ENCODE data around the gene TCEA3. TPM values are rescaled to one million over a fixed set of nuclear protein-coding genes. Genes with fewer than 3 reads are reported as not detected.

TCEA3 gene
- total RNA-seq, 1 donor from 2014 or later = 4.0 TPM

GRCh38 chr1:23417570-23417969 lies 7.0 kb downstream of the TCEA3 start:
- no peak overlapping the region for H3K27ac Mint-ChIP-seq (ENCODE audit: unreplicated experiment)
- no peaks in the 10 kb centered on the region for H3K9me3 Mint-ChIP-seq (ENCODE audit: unreplicated experiment)
- H3K4me1 Mint-ChIP-seq (ENCODE audit: unreplicated experiment) = peaks cover 10% of the 10 kb centered on the region
- TF ChIP-seq CTCF (IDR thresholded peaks at IDR 0.05) = no peak
- no peaks in the 10 kb centered on the region for H3K27me3 Mint-ChIP-seq (ENCODE audit: unreplicated experiment)
- H3K4me3 Mint-ChIP-seq (ENCODE audit: unreplicated experiment) = no peak overlapping the region
- no peak for DNase-seq (ENCODE audit: extremely low spot score, unreplicated experiment)
- H3K36me3 Mint-ChIP-seq (ENCODE audit: unreplicated experiment) = no peaks in the 10 kb centered on the region

DNA sequence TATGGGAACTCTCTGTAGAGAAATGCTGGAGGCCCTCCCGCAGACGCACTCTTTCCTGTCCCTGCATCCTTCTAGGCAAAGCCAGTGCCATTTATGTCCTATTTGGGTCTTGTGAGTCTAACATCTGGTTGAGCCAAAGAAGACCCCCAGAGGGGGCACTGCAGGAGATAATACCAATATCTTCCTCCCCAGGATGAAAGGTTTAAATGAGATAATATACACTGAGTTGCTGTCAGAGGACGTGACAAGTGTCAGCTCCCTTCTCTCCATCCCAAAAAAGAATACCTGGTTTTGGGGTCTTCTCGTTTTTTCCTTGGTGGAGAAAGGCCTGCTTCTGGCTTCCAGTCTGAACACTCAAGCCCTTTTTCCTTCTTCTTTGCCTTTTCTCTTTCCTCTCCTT lies 7.6 kb downstream of the TCEA3 start:
- TF ChIP-seq CTCF (IDR thresholded peaks at IDR 0.05) = no peak
- Mint-ChIP-seq H3K27ac (ENCODE audit: unreplicated experiment) (no peak overlapping the region), H3K4me1 (ENCODE audit: unreplicated experiment) (peaks cover 9% of the 10 kb centered on the region), H3K9me3 (ENCODE audit: unreplicated experiment) (no peaks in the 10 kb centered on the region), H3K36me3 (ENCODE audit: unreplicated experiment) (no peaks in the 10 kb centered on the region), H3K27me3 (ENCODE audit: unreplicated experiment) (no peaks in the 10 kb centered on the region), H3K4me3 (ENCODE audit: unreplicated experiment) (no peak overlapping the region)
- no peak for DNase-seq (ENCODE audit: extremely low spot score, unreplicated experiment)

DNA sequence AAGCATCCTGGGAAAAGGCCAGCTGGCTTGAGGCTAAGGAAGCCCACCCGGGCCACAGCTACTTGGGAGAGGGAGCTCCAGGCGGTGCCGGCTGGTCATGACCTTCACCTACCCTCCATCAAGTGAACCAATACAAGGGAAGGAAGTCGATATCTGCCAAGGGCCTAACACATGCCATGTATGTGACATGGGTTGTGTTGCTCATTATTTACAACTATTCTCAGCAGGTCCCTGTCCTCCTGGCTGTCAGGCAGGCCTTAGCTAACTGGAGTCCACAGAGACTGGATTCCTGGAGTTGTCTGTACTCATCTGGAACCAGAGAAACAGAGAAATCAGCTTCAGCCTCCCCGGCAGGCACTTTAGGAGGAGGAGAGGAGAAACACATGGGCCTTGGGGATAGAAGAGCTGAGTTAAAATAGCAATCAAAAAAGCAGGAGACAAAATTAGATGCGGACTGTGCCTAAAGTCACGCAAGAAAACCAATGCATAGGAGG lies 15.7 kb downstream of the TCEA3 start:
- Mint-ChIP-seq H3K36me3 (ENCODE audit: unreplicated experiment) (no peaks in the 10 kb centered on the region), H3K9me3 (ENCODE audit: unreplicated experiment) (no peaks in the 10 kb centered on the region), H3K27ac (ENCODE audit: unreplicated experiment) (no peak overlapping the region), H3K27me3 (ENCODE audit: unreplicated experiment) (no peaks in the 10 kb centered on the region), H3K4me1 (ENCODE audit: unreplicated experiment) (peaks cover 24% of the 10 kb centered on the region), H3K4me3 (ENCODE audit: unreplicated experiment) (no peak overlapping the region)
- no peak for TF ChIP-seq CTCF (IDR thresholded peaks at IDR 0.05)
- no peak for DNase-seq (ENCODE audit: extremely low spot score, unreplicated experiment)

DNA sequence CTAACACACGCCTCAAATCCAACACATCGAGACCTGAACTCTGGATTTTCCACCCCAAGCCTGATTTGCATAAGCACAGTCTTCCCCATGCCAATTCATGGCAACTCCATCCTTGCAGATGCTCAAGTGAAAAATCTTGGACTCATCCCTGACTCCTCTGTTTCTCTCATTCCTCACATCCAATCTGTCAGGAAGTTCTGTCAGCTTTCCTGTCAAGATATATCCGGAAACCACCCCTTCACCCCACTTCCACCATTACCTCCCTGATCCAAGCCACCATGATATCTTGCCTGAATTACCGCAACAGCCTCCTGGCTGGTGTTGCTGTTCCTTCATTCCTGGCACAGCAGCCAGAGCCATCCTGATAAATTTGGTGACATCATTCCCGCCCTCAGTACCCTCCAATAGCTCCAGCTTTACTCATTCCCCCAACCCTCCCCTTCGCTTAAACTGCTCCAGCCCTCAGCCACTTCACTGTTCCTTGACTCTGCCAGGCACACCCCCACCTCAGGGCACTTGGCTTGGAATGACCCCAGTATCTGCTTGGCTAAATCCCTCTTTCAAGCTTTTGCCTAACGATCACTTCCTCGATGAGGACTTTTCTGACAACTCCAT lies 17.4 kb downstream of the TCEA3 start:
- no peaks in the 10 kb centered on the region for H3K9me3 Mint-ChIP-seq (ENCODE audit: unreplicated experiment)
- H3K27ac Mint-ChIP-seq (ENCODE audit: unreplicated experiment) = no peak overlapping the region
- H3K4me3 Mint-ChIP-seq (ENCODE audit: unreplicated experiment) = no peak overlapping the region
- H3K27me3 Mint-ChIP-seq (ENCODE audit: unreplicated experiment) = no peaks in the 10 kb centered on the region
- no peaks in the 10 kb centered on the region for H3K36me3 Mint-ChIP-seq (ENCODE audit: unreplicated experiment)
- no peak for TF ChIP-seq CTCF (IDR thresholded peaks at IDR 0.05)
- H3K4me1 Mint-ChIP-seq (ENCODE audit: unreplicated experiment) = peaks cover 17% of the 10 kb centered on the region
- no peak for DNase-seq (ENCODE audit: extremely low spot score, unreplicated experiment)

GRCh38 chr1:23405946-23406345 lies 18.6 kb downstream of the TCEA3 start:
- Mint-ChIP-seq H3K27ac (ENCODE audit: unreplicated experiment) (no peak overlapping the region), H3K4me1 (ENCODE audit: unreplicated experiment) (peaks cover 7% of the 10 kb centered on the region), H3K36me3 (ENCODE audit: unreplicated experiment) (no peaks in the 10 kb centered on the region), H3K4me3 (ENCODE audit: unreplicated experiment) (no peak overlapping the region), H3K27me3 (ENCODE audit: unreplicated experiment) (no peaks in the 10 kb centered on the region), H3K9me3 (ENCODE audit: unreplicated experiment) (no peaks in the 10 kb centered on the region)
- TF ChIP-seq CTCF (IDR thresholded peaks at IDR 0.05) = no peak
- no peak for DNase-seq (ENCODE audit: extremely low spot score, unreplicated experiment)
